GM21381 (cell line): ENCODE measurements around the gene BAG3.
A peak's percentile ranks its signal among the peaks of the same experiment; 100 is the strongest.

Experiments used
- ATAC-seq: cut with Tn5 transposase; IDR thresholded peaks from one replicate; pipeline ENCODE4 v1.9.1; 2021; ENCODE audit warnings: mild to moderate bottlenecking, moderate library complexity; ENCODE audit not compliant: unreplicated experiment

The BAG3 gene

DNA sequence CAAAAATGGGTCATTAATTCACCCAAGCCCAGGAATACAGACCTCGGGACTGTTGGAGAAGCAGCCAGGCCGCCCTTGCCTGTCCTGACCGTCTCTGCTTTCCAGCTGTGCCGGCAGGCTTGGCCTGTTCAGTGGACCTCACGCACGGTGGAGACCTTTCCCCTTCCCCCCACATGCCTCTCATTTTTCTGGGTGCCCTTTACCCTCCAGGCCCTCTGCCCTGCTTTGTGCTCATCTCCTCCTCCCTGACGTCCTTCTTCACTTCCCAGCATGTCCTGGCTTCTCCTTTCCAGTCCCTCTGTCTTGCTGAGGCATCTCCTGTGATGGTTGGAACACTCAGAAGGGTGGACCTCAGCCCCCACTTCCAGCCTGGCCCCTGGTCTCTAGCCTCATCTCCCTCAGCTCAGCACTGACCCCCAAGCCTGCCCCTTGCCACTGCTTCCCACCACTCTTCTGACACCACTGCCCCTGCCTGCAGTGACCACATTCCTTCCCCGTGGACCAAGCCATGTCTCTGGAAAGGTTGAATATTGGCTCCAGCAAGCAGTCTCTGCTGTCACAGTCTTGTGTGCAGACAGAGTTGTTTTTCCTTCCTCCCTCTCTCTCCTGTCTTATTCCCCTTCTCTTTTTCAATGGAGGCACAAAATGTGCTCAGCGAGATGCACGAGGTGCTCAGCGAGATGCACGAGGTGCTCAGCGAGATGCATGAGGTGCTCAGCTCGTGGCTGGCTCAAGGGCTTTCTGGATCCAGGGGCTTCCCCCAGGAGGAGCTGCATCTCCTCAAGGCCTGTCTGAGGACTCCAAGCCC is 14.9 kb downstream of the BAG3 start:
- ATAC-seq = no peak

DNA sequence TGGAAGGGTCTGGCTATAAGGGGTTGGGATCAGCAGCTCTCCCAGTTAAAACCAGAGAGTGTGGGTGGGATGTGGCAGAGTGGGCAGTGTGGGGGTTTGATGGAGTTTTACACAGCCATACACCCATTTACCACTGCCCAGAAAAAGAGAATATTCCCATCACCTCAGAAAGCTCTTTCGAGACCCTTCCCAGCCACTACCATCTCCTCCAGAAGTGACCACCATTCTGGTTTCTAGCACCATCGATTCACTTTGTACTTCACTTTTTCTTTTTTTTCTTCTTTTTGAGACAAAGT is 15.5 kb downstream of the BAG3 start:
- ATAC-seq = no peak

DNA sequence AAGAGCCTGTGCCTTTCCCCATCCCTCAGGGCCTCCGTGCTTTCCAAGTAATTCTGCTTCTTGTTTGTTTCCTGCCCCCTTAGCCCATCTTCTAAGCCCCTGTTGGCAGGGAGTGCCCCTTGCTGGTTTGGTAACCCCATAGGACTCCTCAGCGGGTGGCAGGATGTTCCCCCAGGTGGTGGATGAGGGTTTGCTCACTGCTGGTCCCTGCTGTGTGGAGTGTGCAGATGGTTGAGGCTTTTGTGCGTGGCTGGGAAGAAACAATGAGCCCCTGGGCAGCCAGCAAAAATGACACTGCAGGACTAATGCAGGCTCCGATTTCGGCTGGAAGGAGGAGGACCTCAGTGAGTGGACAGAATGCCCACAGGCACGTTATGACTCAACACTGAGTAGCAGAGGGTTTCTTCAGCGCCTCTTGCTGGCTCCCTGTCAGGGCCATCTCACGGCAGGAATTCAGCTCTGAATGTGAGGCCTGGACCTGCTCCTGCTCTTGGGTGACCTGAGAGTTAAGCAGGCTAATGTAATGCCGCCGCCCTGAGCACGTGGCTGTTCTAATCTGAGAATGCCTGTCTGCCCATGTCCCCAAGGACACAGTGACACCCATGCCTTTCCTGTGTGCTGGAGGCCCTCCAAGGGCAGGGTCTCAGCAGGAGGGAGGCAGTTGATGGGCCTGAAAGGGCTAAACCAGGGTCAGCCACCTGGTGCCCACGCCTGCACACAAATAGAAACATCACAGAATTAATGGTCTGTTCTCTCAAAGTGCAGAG is 16.6 kb downstream of the BAG3 start:
- ATAC-seq = no peak

DNA sequence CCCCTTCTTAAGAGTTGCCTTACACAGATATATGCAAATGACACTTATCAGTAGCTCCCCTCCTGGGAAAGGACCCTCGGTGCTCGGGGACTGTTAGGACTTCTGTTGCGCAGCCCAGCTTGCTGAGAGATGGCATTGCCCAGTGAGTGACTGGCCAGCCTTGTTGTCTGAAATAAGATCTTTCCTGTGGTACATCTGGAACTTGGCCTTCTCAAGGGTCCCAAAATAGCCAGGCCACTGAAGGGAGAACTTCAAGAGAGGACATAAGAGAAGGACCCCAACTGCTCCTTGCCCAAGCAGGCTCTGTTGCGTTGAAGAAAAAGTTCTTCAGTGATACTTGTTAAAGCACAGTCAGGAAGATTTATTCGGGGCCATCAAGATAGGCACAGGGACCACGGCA is 17.3 kb downstream of the BAG3 start:
- ATAC-seq = no peak

DNA sequence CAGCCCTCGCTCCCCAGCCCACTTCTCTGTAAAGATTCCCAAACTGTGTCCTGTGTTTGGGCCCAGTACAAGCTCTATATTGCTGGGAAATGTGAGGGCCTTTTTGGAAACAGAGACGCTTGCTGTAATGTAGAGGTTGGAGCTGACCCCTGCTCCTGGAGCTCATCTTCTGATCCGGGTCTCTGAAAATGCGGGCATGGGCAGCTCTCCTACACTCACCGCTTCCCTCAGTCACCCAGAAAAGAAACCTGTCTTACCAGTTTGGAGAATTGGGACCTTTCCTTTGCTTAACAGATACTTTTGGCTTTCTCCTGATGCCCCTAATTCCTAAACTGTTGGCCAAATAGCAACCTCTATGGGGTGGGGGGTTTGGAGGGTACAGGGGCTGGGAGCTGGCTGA is 18.2 kb downstream of the BAG3 start:
- no peak for ATAC-seq

DNA sequence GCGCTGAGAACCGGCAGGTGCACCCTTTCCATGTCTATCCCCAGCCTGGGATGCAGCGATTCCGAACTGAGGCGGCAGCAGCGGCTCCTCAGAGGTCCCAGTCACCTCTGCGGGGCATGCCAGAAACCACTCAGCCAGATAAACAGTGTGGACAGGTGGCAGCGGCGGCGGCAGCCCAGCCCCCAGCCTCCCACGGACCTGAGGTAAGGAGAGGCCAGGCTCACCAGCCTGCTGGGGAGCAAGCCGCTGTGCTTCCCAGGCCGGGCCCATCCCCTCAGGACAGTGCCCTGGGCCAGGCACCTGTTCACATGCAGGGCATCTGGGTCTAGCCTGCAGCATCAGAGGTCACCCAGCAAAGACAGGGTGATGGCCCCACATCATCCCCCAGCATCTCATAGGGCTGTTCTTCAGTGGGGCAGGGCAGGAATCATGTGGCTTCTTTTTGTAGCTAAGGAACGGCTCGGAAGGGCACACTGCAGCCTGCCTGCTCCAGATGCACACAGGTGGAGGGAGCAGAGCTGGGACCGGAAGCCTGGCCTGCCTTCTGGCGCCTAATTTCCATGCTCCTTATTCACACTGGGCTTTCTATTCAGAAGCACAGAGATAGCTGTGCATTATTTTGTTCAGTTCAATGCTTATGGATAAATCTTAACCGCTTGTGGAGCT is 18.9 kb downstream of the BAG3 start:
- no peak for ATAC-seq

DNA sequence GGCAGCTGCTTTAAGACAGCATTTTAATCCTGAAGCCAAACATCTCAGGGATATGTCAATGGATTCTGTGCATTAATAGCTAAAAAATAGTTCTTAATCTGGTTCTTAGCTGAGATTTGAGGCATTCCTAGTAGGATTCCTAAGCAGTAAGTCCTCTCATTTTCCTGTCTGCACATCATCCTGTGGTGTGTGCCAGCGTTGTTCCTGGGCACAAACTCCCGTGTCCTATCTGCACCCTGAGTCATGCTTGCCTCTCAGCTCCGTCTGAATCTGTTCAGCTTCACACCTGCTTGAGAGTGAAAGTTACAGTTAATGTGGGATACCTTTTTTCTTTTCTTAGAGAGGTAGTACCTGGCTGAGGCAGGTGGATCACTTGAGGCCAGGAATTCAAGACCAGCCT is 19.5 kb downstream of the BAG3 start:
- no peak for ATAC-seq

DNA sequence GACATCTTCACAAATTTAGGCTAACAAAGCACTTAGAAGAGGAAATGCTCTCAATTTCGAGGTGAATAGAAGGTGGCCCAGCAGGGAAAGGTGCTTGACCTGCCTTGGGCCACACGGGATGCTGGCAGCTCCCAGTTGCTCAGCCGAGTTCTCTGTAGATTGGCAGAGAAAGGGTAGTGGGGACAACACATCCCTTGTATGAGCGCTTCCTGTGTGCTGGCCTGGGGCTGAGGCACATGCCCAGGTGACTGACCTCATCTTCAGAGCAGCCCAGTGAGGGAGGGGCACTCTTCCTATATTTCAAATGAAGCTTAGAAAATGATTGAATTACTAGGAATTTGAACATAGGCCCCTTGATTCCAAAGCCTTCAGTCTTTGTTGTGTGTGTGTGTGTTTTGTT is 20.2 kb downstream of the BAG3 start:
- no peak for ATAC-seq

DNA sequence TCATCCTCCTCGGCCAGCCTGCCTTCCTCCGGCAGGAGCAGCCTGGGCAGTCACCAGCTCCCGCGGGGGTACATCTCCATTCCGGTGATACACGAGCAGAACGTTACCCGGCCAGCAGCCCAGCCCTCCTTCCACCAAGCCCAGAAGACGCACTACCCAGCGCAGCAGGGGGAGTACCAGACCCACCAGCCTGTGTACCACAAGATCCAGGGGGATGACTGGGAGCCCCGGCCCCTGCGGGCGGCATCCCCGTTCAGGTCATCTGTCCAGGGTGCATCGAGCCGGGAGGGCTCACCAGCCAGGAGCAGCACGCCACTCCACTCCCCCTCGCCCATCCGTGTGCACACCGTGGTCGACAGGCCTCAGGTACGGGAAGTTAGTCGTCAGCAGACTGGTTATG is 21.1 kb downstream of the BAG3 start:
- ATAC-seq = no peak

DNA sequence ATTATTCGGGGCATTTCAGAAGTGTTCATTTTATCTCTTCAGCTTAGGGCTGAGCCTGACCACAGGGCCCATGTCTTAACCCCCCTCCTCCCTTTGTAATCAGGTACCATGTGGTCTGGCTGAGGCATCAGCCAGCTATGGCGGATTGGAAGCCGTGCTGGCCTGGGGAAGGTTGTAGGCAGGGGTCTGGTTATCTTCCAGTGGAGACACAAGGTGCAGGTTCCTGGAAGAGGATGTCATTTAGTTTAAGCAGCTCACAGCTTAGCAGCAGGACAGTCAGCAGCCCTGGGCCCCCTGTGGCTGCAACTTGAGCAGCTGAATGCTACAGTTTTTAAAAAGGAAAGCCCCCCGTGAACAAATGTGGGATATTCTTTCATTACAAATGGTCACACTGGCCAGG is 22.1 kb downstream of the BAG3 start:
- ATAC-seq = no peak

DNA sequence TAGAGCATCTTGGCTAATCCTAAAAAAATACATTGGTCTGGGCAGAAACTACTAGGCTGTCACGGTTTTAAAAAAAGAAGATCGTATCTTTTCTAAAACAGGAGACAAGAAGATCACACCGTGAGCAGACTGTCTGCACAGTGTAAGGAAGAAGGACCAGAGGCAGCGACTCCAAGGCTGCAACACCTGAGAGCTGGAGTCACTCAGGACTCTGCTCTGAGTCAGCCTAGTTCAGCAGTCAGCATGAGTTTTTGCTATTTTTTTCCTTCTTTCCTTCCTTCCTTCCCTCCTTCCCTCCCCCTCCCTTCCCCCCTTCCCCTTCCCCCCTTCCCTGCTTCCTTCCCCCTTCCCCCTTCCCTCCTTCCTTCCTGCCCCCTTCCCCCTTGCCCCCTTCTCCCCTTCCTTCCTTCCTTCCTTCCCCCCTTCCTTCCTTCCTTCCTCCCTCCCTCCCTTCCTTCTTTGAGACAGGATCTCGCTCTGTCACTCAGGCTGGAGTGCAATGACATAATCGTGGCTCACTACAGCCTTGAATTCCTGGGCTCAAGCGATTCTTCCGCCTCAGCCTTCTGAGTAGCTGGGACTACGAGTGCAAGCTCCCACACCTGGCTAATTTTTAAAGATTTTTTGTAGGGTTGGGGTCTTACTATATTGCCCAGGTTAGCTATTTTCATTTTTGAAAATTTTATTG is 24.4 kb downstream of the BAG3 start:
- ATAC-seq = no peak

DNA sequence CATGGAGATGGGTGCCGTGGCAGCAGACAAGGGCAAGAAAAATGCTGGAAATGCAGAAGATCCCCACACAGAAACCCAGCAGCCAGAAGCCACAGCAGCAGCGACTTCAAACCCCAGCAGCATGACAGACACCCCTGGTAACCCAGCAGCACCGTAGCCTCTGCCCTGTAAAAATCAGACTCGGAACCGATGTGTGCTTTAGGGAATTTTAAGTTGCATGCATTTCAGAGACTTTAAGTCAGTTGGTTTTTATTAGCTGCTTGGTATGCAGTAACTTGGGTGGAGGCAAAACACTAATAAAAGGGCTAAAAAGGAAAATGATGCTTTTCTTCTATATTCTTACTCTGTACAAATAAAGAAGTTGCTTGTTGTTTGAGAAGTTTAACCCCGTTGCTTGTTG is 25.9 kb downstream of the BAG3 start:
- ATAC-seq = no peak

DNA sequence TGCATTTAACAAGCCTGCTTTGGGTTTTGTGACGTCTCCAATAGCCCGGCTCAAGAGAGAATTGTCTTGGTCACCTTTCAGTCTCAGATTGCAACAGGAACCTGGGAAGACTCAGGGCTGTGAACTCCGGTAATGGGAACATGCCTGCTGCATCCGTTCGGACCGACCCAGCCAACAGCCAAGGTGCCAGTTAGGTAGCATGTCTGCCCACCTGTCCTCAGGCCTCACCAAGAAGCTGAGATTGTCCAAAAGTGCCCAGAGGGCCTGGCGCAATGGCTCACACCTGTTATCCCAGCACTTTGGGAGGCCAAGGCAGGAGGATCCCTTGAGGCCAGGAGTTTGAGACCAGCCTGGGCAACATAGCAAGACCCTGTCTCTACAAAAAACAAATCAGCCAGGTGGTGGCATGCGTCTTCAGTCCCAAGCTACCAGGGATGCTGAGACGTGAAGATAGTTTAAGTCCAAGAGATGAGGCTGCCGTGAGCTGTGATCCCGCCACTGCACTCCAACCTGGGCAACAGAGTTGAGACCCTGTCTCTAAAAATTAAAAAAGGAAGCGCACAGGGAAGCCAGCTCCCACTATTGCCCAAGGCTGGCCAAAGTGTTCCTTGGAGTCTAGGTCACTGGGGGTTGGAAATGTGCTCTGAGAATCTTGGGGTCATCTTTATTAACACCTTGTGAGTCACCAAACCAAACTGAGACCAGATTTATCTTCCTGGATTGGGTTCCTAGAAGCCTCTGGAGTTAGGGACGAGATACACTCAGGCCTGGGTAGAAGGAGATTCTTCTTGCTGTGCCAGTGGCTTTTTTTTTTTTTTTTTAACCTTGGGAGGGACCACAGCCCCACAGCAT is 26.9 kb downstream of the BAG3 start:
- ATAC-seq = no peak

DNA sequence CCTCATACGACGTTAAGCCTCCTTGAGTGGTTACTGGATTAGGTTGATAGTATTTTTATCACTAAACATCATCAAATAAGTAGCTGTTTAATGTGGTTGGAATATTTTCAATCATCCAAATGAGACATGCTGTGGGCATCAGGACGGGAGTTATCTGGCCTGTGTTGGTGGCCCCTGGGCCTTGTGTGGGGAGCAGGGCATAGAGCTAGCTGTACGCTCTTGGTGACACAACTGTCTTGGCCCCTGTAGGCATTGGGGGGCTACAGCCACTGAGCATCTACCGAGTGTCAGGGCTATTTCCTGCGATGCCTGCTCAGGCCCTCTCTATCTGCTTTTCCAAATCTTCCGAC is 28.3 kb downstream of the BAG3 start:
- ATAC-seq = no peak

DNA sequence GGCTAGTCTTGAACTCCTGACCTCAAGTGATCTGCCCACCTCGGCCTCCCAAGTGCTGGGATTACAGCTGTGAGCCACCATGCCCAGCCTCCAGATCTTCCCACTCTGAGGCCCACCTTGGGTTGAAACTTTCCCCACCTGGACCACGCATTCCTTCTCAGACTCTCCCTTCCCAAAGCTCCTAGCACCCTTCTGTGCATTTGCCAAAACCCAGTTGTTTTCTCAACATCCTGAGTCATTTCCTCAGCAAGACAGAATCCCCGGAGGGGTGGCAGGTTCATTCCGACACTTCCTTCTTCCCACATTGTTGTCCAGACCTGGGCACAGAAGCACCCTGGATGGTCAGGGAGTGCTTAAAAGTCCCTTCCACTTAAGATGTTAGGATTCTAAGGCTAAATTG is 28.9 kb downstream of the BAG3 start:
- ATAC-seq = no peak

DNA sequence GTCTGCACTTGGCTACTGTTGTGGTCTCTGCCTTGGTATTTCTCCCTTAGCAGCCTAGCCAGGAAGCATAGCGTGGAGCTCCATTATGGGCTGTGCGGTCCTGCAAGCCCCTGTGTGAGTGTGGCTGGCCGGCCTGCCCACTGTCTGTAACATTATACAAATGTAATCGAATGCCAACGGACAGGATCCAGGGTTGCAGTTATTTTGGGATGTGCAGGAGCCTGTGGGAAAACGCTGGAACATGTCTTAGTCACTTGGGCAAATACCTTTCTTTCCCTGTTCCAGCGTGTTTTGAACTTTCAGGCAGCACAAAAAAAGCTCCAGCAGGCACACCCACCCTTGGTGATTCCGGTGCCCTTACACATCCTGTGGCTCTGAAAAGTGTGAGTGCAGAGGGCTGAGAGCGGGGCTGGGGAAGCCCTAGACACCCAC is 29.5 kb downstream of the BAG3 start:
- no peak for ATAC-seq

DNA sequence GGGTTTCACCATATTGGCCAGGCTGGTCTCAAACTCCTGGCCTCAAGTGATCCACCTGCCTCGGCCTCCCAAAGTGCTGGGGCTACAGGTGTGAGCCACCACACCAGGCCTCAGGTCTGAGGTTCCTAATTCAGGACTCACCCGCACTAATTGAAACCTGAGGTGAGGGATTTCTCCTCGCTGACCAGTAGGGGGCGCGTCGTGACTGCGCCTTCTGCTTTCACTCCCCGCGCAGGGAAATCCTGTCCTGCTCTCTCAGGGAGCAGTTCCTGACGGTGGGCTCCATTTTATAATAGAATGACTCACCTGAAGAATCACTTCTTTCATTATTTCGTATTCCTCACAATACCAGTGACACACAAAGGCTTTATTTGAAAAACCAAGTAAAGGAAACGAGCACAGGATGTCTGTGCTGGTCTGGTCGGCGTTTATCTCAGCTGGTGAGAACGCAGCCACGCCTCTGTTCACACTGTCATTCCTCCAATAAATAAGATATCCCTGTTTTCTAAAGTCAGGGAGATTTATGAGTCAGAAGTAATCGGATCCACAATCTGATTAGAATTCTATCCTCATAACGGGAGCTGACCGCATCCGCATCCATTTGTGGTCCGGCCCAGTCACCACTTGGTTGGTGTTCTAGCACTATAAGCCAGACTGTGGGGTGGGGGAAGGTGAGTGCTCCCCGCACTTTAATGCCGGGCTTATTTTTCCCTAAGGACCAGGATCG is 35.4 kb downstream of the BAG3 start:
- peak; percentile 76 for ATAC-seq

DNA sequence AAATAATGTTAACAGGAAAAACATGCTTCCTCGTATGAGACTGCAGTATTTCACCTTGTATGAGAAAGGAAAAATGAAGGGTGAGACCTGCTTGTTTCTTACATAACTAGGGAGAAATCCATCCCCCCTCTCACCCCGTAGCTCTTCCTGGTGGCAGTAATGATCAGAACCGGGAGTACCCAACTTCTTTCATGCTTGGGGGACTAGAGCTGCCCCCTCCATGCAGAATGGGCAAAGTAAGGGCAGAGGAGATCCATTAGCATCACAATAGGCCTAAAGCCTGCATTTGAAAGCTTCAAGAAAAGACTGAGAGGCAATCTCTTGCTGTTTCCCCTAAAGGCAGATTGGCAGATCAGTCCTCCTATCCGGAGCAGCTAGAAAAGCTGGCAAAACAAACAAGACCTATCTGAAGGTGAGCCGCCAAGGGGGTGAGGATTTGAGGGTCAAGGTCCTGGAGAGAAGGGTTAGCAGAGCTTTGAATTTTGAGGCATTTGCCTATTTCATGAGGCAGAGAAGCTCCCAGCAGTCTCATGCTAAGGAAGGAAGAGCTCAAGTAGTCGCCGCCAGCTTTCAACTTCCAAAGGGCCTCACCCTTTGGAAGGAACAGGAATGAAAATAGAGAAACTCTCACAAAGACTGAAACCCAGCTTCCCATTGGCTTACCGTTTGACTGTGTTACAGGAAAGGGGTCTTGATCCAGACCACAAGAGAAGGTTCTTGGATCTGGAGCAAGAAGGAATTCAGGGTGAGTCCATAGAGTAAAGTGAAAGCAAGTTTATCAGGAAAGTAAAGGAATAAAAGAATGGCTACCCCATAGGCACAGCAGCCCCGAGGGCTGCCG is 36.2 kb downstream of the BAG3 start:
- ATAC-seq = no peak

DNA sequence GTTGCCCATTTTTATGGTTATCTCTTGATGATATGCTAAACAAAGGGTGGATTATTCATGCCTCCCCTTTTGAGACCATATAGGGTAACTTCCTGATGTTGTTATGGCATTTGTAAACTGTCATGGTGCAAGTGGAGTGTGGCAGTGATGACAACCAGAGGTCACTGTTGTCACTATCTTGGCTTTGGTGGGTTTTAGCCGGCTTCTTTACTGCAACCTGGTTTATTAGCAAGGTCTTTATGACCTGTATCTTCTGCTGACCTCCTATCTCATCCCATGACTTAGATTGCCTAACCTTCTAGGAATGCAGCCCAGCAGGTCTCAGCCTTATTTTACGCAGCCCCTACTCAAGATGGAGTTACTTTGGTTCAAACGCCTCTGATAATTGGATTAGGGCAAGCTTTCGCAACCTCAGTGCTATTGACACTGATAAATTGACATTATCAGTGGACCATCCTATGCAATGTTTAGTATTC is 36.9 kb downstream of the BAG3 start:
- no peak for ATAC-seq
